AG04450 (cell line): ENCODE measurements around the gene ALDH1L1. TPM values are rescaled to one million over a fixed set of nuclear protein-coding genes. Genes with fewer than 3 reads are reported as not detected.

ENCODE experiments used
- CTCF ChIA-PET: fragments of 300-600, 350-600 bp; formaldehyde crosslinking; extraction: SDS; loops from one replicate; lab custom pipeline; 2022; ENCODE audit warnings: antibody characterized with exemption, inconsistent platforms; lab: Charles Lee
- POLR2A ChIA-PET: fragments of 350-600 bp; formaldehyde crosslinking; extraction: SDS; loops from one replicate; lab custom pipeline; 2021; ENCODE audit warnings: antibody characterized with exemption, inconsistent platforms; lab: Yijun Ruan, JAX
- DNase-seq: peaks from one replicate; pipeline ENCODE4 v3.0.0-alpha.2; 2011; ENCODE audit warnings: low read depth, low spot score
- H3K27ac ChIP-seq: one replicate; pipeline ENCODE4 v1.5.1; 2012; ENCODE audit warnings: low read depth, low read length, control low read depth
- H3K27me3 ChIP-seq: one replicate; pipeline ENCODE4 v1.6.0; 2012; ENCODE audit warnings: low read length; ENCODE audit not compliant: control insufficient read depth, insufficient read depth
- H3K4me3 ChIP-seq: 2 replicates; pipeline ENCODE4 v1.5.1; 2011; ENCODE audit warnings: mild to moderate bottlenecking, low read depth, low read length, control low read depth
- H3K9me3 ChIP-seq: 2 replicates; pipeline ENCODE4 v1.5.1; 2012; ENCODE audit warnings: low read length; ENCODE audit not compliant: control insufficient read depth, insufficient read depth
- CTCF ChIP-seq: IDR thresholded peaks from 2 replicates; pipeline ENCODE4 v1.5.1; 2011; ENCODE audit warnings: low read depth, low read length, control low read depth, inconsistent platforms
- polyA plus RNA-seq: library from polyadenylated mRNA; depleted of rRNA; stranded (reverse); fragments of >200 nt; gene quantifications from 2 replicates; pipeline ENCODE4 v1.2.3, GENCODE V29; 2011

ALDH1L1 gene
- polyA plus RNA-seq, 1 experiment, result not detected

GRCh38 chr3:126160243-126161210 lies 19.9 kb downstream of the ALDH1L1 start:
- Histone ChIP-seq H3K27me3 (peaks cover 7% of the 10 kb centered on the region), H3K27ac (no peak overlapping the region), H3K9me3 (peaks cover 4% of the 10 kb centered on the region; the same call in 1 of the 2 replicates), H3K4me3 (no peak overlapping the region)
- TF ChIP-seq CTCF, result no peak
- no peak for DNase-seq
- ChIA-PET CTCF (no interaction called here), POLR2A (no interaction called here)

- no peak for DNase-seq
- Histone ChIP-seq H3K4me3 (no peak overlapping the region), H3K27ac (no peak overlapping the region), H3K9me3 (peaks cover 4% of the 10 kb centered on the region; the same call in 1 of the 2 replicates), H3K27me3 (peaks cover 4% of the 10 kb centered on the region)
- POLR2A ChIA-PET, result no interaction called here
- CTCF ChIA-PET, result no interaction called here
- TF ChIP-seq CTCF, result no peak
Observed at GRCh38 chr3:126159476-126159875, 20.9 kb downstream of the ALDH1L1 start.

GRCh38 chr3:126158912-126159454 lies 21.4 kb downstream of the ALDH1L1 start:
- DNase-seq, result no peak
- peaks cover 4% of the 10 kb centered on the region for H3K27me3 ChIP-seq
- peaks cover 4% of the 10 kb centered on the region; the same call in 1 of the 2 replicates for H3K9me3 ChIP-seq
- H3K27ac ChIP-seq, result no peak overlapping the region
- POLR2A ChIA-PET, result no interaction called here
- H3K4me3 ChIP-seq, result no peak overlapping the region
- CTCF ChIA-PET, result no interaction called here
- TF ChIP-seq CTCF, result no peak

- no peak for DNase-seq
- POLR2A ChIA-PET, result no interaction called here
- CTCF ChIA-PET, result no interaction called here
- no peak for TF ChIP-seq CTCF
- peaks cover 4% of the 10 kb centered on the region; the same call in 1 of the 2 replicates for H3K9me3 ChIP-seq
- no peak overlapping the region for H3K4me3 ChIP-seq
- H3K27me3 ChIP-seq, result peaks cover 7% of the 10 kb centered on the region
- H3K27ac ChIP-seq, result no peak overlapping the region
Observed at GRCh38 chr3:126158016-126158911, 22.1 kb downstream of the ALDH1L1 start.
